IMR-90 (cell line): ENCODE data around the gene ARHGAP8.

Experiments
- BHLHE40 ChIP-seq: fragments of 150-350 bp; IDR thresholded peaks from 2 replicates; pipeline ENCODE4 v1.6.1; 2016; ENCODE audit warnings: mild to moderate bottlenecking, low read depth, low read length
- CEBPB ChIP-seq: IDR thresholded peaks from 2 replicates; pipeline ENCODE4 v1.6.1; 2012; ENCODE audit warnings: low read depth, low read length, improper control_type of control experiment
- CHD1 ChIP-seq: IDR thresholded peaks from 2 replicates; pipeline ENCODE4 v1.6.1; 2012; ENCODE audit warnings: low read depth, low read length, improper control_type of control experiment
- MAFK ChIP-seq: IDR thresholded peaks from 2 replicates; pipeline ENCODE4 v1.6.1; 2012; ENCODE audit warnings: low read depth, low read length, improper control_type of control experiment
- MAZ ChIP-seq: IDR thresholded peaks from 2 replicates; pipeline ENCODE4 v1.6.1; 2012; ENCODE audit warnings: low read depth, mild to moderate bottlenecking, low read length, improper control_type of control experiment, moderate library complexity, borderline replicate concordance
- POLR2A ChIP-seq: IDR thresholded peaks from 2 replicates; pipeline ENCODE4 v1.6.1; 2012; ENCODE audit warnings: mild to moderate bottlenecking, low read depth, low read length
- RAD21 ChIP-seq: IDR thresholded peaks from 2 replicates; pipeline ENCODE4 v1.6.1; 2012; ENCODE audit warnings: low read length, improper control_type of control experiment
- RCOR1 ChIP-seq: IDR thresholded peaks from 2 replicates; pipeline ENCODE4 v1.6.1; 2012; ENCODE audit warnings: mild to moderate bottlenecking, low read length, improper control_type of control experiment; ENCODE audit not compliant: insufficient replicate concordance
- RFX5 ChIP-seq: IDR thresholded peaks from 2 replicates; pipeline ENCODE4 v1.8.0; 2012; ENCODE audit warnings: low read depth, mild to moderate bottlenecking, low read length, moderate library complexity
- SMC3 ChIP-seq: fragments of 150-350 bp; IDR thresholded peaks from 2 replicates; pipeline ENCODE4 v1.6.1; 2016; ENCODE audit warnings: low read depth, mild to moderate bottlenecking, antibody characterized with exemption, low read length, moderate library complexity
- TF ChIP-seq, protein P1 (sequence below): conservative IDR thresholded peaks from 2 replicates; pipeline ENCODE4 v1.5.1; 2012; ENCODE audit warnings: mild to moderate bottlenecking, low read depth, low read length, improper control_type of control experiment

DNA sequence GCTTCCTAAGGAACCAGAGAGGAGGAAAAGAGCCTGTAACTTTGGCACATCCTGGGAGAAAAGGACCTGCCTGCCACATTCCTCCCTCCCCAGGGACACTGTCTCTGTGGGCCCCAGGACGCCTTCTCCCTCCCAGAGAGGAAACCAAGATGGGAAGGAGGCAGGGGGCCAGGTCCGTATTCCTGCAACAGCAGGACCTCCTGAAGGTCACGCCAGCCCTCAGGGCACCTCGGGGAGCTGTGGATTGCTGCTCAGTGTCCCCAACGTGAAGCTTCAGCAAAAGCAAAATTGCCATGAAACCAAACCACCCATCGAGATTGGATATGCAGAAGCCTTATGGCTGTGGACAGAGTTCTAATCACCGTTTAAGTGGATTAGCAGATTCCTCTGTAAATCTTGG lies 86.7 kb downstream of the ARHGAP8 start:
- no peak for TF ChIP-seq RCOR1
- no peak for TF ChIP-seq BHLHE40
- TF ChIP-seq, protein P1, sequence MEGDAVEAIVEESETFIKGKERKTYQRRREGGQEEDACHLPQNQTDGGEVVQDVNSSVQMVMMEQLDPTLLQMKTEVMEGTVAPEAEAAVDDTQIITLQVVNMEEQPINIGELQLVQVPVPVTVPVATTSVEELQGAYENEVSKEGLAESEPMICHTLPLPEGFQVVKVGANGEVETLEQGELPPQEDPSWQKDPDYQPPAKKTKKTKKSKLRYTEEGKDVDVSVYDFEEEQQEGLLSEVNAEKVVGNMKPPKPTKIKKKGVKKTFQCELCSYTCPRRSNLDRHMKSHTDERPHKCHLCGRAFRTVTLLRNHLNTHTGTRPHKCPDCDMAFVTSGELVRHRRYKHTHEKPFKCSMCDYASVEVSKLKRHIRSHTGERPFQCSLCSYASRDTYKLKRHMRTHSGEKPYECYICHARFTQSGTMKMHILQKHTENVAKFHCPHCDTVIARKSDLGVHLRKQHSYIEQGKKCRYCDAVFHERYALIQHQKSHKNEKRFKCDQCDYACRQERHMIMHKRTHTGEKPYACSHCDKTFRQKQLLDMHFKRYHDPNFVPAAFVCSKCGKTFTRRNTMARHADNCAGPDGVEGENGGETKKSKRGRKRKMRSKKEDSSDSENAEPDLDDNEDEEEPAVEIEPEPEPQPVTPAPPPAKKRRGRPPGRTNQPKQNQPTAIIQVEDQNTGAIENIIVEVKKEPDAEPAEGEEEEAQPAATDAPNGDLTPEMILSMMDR = no peak
- TF ChIP-seq RAD21 = no peak
- TF ChIP-seq CEBPB = no peak
- no peak for TF ChIP-seq POLR2A
- TF ChIP-seq SMC3 = no peak
- no peak for TF ChIP-seq MAZ
- TF ChIP-seq MAFK = no peak
- TF ChIP-seq CHD1 = no peak
- TF ChIP-seq RFX5 = no peak
